NCI-H526 treated with DMSO at 0.1 percent for 48 hours (cell line): ENCODE results near the gene TLN1.

Experiments used
- DNase-seq: peaks from one replicate; lab custom pipeline; 2025; lab: John Stamatoyannopoulos, UW

Gene TLN1

DNA sequence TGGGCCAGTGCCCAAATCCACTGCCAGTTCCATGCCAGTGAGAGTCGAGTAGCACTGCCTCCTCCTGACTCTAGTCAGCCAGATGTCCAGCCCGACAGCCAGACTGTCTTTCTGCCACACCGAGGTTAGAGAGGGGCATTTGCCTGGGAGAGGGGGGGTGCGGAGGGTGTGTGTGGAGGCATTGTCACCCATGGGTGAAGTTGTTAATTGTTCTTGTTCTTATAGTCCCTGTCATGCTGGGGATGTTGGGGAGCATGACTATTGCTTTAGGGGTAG is 18.2 kb upstream of the TLN1 start:
- no peak for DNase-seq

DNA sequence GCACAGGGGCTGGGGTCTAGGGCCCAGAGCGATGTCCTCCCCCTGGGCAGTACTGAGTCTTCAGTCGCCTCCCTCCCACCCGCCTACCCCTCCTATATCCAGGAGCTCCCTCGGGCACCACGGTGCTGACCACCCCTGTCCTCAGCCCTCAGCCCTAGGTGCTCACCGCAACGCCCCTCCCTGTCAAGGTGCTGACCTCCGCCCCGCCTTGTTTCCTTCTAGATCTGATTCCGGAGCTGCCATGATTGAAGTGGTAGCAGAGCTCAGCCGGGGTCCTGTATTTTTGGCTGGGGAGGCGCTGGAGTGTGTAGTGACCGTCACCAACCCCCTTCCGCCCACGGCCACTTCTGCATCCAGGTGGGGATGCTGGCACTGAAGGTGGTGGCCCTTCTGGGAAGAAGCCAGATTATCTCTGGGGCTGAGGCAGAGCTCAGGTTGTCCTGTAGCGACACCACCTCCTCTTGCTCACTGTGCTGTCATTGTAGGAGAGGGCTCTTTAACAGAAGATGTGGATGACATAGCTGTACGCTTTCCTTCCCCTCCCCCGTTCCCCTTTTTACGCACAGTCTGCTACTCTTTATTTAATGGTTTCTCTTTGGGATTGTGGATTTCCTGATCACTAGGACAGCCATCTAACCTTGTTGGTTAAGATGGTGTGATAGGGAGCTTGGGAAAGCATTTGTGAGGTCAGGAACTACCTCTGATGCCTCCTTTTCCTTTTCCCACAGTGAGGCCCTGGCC is 17.7 kb upstream of the TLN1 start:
- peak; percentile 28 for DNase-seq

- DNase-seq: peak; percentile 41
These were observed 17.0 kb upstream of the TLN1 start, which contains the start of the genes GBA2 and RGP1 for GRCh38 chr9:35748858-35749514. Gene GBA2, minus strand, starts transcription at chr9:35749228. Its CDS starts 524 bp downstream, at chr9:35748704. Gene RGP1, plus strand, starts transcription at chr9:35749287. Its CDS starts 469 bp downstream, at chr9:35749756.

DNA sequence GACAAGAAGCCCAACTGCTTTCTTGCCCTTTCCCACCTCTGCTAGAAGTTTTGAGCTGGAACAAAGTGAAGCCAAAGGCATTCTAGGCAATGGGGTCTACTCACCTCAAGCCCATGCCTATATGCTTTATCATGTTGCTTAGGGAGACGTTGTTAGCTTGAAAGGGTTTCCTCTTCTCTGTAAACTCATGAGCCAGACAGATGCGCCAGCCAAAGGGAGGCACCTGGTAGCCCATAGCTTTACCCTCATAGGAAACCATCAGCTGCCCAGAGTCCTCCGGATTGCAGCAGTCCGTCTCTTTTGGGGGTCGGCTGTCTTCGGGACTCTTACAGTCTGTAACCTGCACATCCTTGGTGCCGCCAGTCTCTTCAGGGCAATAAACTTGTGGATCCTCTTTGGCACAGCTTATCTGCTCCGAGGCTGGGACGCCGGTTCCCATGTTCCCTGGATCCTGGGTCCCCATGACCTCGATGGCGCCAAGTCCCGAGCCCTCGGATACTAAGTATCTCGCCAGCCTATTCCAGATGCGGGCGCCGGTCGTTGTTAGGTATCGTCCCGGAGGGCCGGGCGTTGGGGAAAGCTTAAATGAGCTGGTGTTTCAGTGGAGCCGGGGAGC is 16.4 kb upstream of the TLN1 start:
- DNase-seq: no peak

- no peak for DNase-seq
These were observed 14.6 kb upstream of the TLN1 start for GRCh38 chr9:35746583-35746982.

DNA sequence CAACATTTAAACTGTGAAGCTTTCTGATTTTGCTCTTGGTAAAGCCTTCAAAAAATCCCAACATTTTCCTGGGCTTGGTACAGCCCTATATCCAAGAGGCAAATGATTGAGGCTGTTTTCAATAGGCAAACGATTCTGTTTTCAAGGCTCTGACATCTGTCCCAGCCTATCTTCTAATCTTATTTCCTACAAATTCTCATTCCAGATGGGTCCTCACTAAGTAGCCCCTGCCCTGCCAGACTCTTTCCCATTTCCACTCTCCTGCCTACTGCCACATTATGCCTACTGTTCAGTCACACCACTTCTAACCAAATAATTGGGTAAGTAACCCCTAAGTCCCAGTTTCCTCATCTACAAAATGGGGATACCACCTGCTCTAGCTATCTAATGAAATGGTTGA is 13.6 kb upstream of the TLN1 start:
- no peak for DNase-seq

DNA sequence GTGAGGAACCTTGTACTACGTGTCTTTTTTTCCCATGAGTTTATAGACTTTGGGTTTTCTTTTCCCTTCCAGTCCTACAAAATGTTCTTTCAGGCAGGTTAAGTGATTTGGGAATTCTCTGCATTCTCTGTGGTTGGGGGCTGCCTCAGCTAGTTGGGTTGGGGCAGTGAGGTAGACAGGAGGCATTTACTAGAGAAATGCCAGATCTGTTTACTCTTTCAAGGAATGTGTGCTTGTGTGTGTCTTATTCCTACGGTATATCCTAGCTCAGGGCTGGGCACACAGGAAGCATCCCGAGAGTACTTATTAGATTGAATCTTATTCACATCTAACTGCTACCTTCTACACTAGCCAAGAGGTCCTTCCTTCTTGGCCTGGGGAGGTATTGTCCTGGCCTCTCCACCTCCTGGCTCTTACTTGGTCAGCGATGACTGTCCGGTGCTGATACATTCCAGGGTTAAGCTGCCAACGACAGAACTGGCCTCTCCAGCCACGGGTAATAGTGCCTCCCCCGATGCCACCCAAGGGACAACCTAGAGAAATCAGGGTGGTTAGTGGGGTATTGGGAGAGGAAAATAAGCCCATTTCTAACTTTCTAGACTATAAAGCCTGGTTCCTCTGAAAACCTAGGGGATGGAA is 12.0 kb upstream of the TLN1 start:
- DNase-seq: no peak

DNA sequence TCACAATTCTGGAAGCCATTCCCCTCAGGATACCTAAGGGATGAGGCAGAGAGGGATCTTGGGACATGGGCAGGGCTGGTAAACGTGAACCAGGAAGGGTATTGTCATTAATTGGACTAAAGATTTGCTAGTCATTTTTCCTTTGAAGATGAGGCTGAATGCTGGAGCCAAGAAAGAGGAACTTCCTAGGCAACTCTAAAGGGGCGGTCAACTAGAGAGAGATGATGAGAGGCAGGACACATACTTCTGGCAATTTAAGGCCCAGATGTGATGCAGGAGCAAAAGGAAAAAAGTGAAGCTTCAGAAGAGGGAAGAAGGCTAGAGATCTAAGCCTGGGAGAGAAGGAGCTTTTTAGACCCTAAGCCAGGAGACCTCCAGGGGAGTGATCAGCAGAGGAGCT is 11.5 kb upstream of the TLN1 start:
- DNase-seq: no peak

DNA sequence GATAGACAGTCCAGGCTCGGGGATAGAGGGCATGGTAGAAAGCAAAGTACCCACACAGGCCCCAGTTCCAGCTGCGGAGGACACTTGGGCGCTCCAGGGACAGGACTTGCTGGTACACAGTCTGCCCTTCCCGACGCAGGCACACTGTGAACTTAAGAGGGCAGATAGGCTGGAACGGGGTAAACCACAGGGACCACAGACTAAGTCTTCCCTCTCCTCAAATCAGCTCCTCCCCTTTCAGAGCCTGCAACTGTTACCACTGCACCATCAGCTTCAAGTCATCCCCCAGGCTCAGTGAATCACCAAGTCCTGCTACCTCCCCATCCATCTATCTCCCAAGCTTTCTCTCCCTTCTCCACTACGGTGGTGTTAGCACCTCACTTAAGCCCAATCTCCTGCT is 9.7 kb upstream of the TLN1 start:
- no peak for DNase-seq

GRCh38 chr9:35740243-35740642 is 8.2 kb upstream of the TLN1 start:
- no peak for DNase-seq

- DNase-seq: no peak
These were observed 6.9 kb upstream of the TLN1 start for GRCh38 chr9:35738924-35739323.

GRCh38 chr9:35738186-35738585 is 6.2 kb upstream of the TLN1 start:
- DNase-seq: no peak

GRCh38 chr9:35737143-35737542 is 5.1 kb upstream of the TLN1 start:
- no peak for DNase-seq

GRCh38 chr9:35736201-35736633 is 4.2 kb upstream of the TLN1 start:
- DNase-seq: peak; percentile 57

GRCh38 chr9:35734096-35734495 is 2.1 kb upstream of the TLN1 start:
- DNase-seq: no peak

DNA sequence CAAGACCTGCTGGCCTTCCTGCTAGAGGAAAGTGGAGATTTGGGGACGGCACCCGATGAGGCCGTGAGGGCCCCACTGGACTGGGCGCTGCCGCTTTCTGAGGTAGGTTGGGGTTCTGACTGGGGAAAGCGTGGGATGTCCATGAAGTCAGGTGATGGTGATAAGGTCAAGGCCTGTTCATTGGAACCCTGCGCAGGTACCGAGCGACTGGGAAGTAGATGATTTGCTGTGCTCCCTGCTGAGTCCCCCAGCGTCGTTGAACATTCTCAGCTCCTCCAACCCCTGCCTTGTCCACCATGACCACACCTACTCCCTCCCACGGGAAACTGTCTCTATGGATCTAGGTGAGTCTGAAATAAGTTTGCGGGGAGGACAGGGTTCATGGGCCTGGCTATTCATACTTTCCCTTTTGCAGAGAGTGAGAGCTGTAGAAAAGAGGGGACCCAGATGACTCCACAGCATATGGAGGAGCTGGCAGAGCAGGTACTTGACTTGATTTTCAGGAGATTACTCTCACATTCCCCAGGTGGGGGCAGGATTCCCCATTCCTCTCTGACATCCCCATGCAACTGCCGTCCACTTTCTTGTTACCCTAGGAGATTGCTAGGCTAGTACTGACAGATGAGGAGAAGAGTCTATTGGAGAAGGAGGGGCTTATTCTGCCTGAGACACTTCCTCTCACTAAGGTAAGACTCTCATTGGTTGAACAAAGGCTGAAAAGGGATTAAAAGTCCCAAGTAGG is 976 bp upstream of the TLN1 start:
- peak; percentile 66 for DNase-seq

GRCh38 chr9:35731415-35732184 is 395 bp downstream of the TLN1 start:
- no peak for DNase-seq

- no peak for DNase-seq
These were observed 1.5 kb downstream of the TLN1 start for GRCh38 chr9:35730486-35730854.

DNA sequence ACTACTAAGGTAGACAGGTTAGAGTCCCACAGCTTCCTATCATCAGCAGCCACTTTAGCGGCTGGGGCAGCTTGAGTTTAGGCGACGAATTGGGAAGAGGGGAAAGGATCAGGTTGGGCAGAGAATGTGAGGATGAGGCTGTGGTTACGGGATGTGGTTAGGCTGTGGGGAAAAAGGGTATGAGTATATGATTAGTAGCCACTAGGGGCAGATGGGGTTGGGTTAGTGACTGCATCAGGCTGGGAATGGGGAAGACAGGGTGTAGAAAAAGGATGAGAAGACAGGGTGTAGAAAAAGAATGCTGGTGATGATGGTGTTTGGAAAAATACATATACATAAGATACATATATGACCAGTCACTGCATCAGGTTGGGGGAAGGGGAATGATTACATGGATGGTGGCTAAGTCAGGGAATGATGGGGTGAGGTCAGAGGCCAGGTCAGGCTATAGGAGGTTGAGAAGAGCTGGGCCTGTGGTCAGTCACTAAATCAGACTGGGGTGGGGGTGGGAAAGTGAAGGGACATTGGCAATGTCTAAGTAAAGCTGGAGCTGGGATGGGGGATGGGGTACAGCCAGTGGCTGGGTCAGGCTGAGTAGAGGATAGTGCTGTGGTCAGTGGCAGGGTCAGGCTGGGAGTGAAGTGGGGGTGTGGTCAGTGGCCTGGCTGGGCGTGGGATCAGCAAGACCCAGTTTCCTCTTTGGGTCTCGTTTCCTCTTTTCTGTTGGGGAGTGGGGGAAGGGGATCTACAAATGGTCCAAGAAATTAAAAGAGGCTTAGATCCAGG is 2.1 kb downstream of the TLN1 start:
- DNase-seq: no peak

- DNase-seq: no peak
These were observed 2.9 kb downstream of the TLN1 start for GRCh38 chr9:35729101-35729500.
